GM19452 (cell line): ENCODE data around the gene ERMP1.
"Not testable (repeated sequence)": the region's sequence is repeated elsewhere in the genome, so short reads cannot be mapped to it uniquely, and the experiment has no call there.

Source experiments
- ATAC-seq: cut with Tn5 transposase; IDR thresholded peaks from one replicate; pipeline ENCODE4 v1.9.1; 2021; ENCODE audit not compliant: unreplicated experiment

The ERMP1 gene

GRCh38 chr9:5820425-5820824 is 12.5 kb downstream of the ERMP1 start:
- no peak for ATAC-seq

GRCh38 chr9:5819174-5819573 is 13.7 kb downstream of the ERMP1 start:
- ATAC-seq, result no peak

DNA sequence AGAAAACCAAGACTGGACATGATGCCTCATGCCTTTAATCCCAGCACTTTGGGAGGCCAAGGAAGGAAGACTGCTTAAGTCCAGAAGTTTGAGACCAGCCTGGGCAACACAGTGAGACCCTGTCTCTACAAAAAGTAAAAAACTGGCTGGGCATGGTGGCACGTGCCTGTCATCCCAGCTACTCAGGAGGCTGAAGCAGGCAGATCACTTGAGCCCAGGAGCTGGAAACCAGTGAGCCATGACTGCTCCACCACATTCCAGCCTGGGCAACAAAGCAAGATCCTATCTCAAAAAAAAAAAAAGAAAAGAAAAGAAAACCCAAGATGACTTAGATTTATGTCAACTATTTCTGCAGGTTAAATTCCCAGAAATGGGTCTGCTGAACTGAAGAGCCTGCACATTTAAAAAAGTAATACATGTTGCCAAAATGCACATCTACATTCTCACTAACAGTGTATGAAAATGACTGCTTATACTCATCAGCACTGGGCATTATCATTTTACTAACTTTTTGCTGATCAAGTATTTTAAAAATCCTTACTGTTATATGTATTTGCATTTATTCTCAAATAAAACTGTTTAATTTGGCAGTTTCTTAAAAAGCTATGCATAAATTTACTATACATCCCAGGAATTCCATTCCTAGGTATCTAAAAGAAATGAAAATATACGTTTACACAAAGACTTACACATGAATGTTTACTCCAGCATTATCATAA is 14.3 kb downstream of the ERMP1 start:
- ATAC-seq, result no peak

DNA sequence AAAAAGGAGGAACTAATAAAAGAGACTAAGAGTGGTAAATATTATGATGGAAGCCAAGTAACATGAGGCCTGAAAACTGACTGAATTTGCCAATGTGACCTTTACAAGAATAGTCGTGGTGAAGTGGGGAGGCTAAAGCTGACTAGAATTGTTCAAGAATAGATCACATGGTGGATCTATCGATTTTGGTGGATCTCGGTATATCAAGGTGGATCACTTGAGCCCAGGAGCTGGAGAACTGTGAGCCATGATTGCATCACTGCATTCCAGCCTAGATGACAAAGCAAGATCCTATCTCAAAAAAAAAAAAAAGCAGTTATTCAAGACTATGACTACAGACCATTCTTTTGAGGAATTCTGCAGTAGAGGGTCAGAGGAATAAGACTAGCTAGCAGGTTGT is 15.1 kb downstream of the ERMP1 start:
- ATAC-seq, result no peak

DNA sequence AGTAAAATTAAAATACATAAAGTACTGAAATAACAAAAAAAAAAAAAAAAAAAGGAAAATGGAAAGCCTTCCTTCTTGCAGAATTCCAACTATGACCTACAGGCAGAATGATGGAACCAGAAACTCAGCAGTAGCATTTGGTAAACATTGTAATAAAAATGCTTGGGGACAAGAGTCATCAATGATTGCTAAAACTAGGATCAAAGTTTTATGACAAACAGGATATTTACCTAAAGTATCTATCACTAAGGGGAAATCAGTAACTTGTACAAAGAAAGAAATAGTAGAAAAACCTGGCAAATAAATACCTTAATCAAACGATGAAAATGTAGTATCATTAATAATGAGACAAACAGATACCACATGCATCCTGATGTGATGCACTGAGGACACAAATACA is 17.5 kb downstream of the ERMP1 start:
- no peak for ATAC-seq

DNA sequence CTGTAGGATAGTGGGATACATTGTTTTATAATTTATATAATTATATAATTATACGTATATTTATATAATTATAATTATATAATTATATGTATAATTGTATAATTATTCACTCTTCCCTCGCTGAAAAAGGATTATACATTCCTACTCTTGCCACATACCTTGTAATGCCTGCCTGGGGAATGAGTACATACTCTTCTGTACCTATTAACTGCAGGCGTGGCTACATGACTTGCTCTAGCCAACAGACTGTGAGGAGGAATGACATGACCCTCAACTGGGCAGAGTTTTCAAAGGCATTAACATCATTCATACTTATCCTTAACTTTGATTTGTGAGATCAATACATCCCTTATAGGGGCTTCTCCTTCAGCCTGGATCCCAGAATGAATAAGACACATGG is 19.1 kb downstream of the ERMP1 start:
- no peak for ATAC-seq

- no peak for ATAC-seq
Measured at GRCh38 chr9:5811751-5812150, 21.2 kb downstream of the ERMP1 start.

- ATAC-seq, result no peak
Measured at GRCh38 chr9:5805478-5805877, 27.4 kb downstream of the ERMP1 start.

- no peak for ATAC-seq
Measured at GRCh38 chr9:5801739-5802113, 31.2 kb downstream of the ERMP1 start.

GRCh38 chr9:5800969-5801738 is 31.8 kb downstream of the ERMP1 start:
- ATAC-seq, result no peak

DNA sequence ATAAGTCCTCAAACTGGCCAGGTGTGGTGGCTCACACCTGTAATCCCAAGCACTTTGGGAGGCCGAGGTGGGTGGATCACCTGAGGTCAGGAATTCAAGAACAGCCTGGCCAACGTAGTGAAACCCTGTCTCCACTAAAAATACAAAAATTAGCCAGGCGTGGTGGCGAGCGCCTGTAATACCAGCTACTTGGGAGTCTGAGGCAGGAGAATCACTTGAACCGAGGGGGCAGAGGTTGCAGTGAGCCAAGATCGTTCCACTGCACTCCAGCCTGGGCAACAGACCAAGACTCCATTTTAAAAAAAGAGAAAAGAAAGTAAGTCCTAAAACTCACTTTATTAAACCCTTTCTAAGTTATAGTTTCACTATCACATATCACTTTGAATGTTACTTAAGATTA is 32.5 kb downstream of the ERMP1 start:
- ATAC-seq, result not testable (repeated sequence)

GRCh38 chr9:5799314-5799713 is 33.6 kb downstream of the ERMP1 start:
- no peak for ATAC-seq

GRCh38 chr9:5798581-5798980 is 34.3 kb downstream of the ERMP1 start:
- ATAC-seq, result no peak

GRCh38 chr9:5796298-5796697 is 36.6 kb downstream of the ERMP1 start:
- no peak for ATAC-seq

DNA sequence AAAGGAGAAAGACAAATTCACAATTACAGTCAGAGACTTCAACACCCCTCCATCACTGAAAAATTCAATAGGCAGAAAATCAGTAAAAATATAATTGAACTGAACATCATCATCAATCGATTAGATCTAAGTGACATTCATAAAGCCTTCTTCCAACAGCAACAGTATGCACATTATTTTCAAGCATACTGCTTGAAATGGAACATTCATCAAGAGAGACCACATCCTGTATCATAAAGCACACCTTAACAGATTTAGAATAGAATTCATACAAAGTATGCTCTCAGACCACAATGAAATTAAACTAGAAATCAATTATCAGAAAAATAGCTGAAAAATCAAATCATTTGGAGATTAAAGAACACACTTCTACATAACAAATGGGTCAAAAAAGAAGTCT is 39.1 kb downstream of the ERMP1 start:
- ATAC-seq, result no peak

DNA sequence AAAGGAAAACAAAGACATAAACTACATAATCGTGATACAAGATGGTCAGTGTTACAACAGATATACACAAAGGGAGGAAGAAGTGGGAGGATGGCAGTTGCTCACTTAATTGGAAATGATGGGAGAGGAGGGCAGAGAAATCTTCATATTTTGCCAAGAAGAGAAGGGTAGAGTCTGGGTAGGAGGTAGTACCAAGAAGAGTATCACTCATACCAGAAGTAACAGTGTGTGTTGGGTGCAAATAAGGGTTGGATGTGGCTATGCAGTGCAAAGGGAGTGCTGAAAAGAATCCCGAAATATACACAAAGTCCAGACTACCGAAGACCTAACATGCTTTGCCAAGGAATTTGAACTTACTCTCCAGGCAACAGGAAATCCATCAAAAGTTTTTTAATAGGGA is 41.0 kb downstream of the ERMP1 start:
- ATAC-seq, result no peak

- no peak for ATAC-seq
Measured at GRCh38 chr9:5790923-5791322, 42.0 kb downstream of the ERMP1 start.

DNA sequence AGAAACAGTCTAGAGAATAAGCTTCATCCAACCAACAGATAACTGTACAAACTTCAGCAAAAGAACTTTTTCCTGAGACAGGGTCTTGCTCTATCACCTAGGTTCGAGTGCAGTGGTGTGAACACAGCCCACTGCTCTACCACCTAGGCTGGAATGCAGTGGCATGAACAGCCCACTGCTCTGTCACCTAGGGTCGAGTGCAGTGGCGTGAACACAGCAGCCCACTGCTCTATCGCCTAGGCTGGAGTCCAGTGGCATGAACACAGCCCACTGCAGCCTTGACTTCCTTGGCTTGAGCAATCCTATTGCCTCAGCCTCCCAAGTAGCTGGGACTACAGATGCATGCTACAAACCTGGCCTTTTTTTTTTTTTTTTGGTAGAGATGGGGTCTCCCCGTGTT is 43.4 kb downstream of the ERMP1 start:
- no peak for ATAC-seq

DNA sequence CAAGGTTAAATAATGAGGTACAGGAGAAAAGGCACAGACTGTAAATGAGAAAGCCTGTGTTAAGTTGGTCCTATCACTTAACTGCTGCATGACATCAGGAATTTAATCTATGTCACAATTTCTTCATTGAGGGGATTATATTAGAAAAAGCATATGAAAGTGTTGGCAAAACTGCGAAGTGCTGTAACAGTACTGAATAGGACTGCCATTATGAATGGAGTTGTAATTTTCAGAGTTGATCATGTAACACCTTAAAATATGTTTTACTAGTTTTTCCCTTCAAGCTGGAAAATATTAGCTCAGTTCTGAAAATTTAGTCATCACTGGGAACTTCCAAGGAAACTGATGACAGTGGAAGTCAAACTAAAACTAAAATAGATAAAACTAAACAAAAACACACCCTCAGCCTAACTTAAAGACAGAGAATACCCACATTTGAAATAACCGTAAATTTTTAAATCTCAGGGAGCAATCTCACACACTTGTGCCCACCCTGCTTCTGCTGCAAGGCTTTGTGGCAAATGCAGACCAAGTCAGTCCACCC is 45.1 kb downstream of the ERMP1 start:
- ATAC-seq, result no peak

DNA sequence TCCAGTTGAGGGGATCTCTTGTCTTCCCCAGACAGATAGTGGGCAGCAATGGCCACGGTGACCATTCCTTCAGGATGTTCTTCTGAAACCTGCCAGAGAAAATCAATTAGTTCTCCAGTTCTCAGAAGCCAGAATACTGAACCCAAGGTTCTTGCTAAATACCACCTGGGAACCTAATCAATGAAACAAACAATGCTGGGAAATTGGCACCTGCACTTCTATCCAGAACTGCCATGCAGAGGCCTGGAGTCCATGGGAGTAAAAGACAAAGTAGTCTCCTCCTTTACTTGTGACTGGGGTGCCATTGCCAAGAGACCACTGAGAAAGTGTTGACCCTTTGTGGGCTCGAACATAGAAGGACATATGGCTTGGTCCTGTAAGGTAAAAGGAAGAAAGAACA is 45.7 kb downstream of the ERMP1 start:
- no peak for ATAC-seq

GRCh38 chr9:5786370-5787127 is 46.4 kb downstream of the ERMP1 start:
- ATAC-seq, result no peak
